ENCODE measurements around the gene CYP27B1.

- TF ChIP-seq CTCF (IDR thresholded peaks at IDR 0.05; ENCODE audit: low read length) (no peak), EZH2 (IDR thresholded peaks at IDR 0.05; ENCODE audit: borderline replicate concordance, low read length) (no peak)
These were observed 11.2 kb downstream of the CYP27B1 start for GRCh38 chr12:57755454-57756372.

Data from OCI-LY1 (cell line).